IMR-90 (cell line): ENCODE results near the gene USO1. TPM values are rescaled to one million over a fixed set of nuclear protein-coding genes. Genes with fewer than 3 reads are reported as not detected.

Experiments
- ATAC-seq: fragments of 200-7000 bp; cut with Tn5 transposase; 2 replicates; pipeline ENCODE4 v1.9.1; 2020; ENCODE audit warnings: low read depth, mild to moderate bottlenecking, moderate library complexity
- BruUV-seq: library from RNA; stranded (reverse); fragments of 400-500 nt; replicated peaks from 2 replicates; lab custom pipeline; 2021; lab: Mats Ljungman, UMichigan
- CTCF ChIA-PET: fragments of 300-600 bp; formaldehyde crosslinking; extraction: SDS; loops from one replicate; lab custom pipeline; 2021; ENCODE audit warnings: antibody characterized with exemption; lab: Yijun Ruan, JAX
- POLR2A ChIA-PET: fragments of 300-600 bp; sonication (Branson Sonifier 250); formaldehyde crosslinking; loops from one replicate; lab custom pipeline; 2022; ENCODE audit warnings: antibody characterized with exemption; ENCODE audit not compliant: unreplicated experiment; lab: Charles Lee
- DNase-seq: peaks from one replicate; pipeline ENCODE4 v3.0.0; 2013
- H2AFZ ChIP-seq: replicated peaks from 2 replicates; pipeline ENCODE3; 2013; ENCODE audit warnings: low read length, mild to moderate bottlenecking; ENCODE audit not compliant: poor library complexity
- H2AK5ac ChIP-seq: 2 replicates; pipeline ENCODE4 v1.6.1; 2013; ENCODE audit warnings: low read depth, low read length, inconsistent platforms
- H2AK9ac ChIP-seq: replicated peaks from 2 replicates; pipeline ENCODE3; 2013; ENCODE audit warnings: mild to moderate bottlenecking, low read depth, low read length, moderate library complexity; ENCODE audit not compliant: poor library complexity
- H2BK120ac ChIP-seq: 2 replicates; pipeline ENCODE4 v1.6.1; 2013; ENCODE audit warnings: low read depth, low read length, inconsistent platforms
- H2BK15ac ChIP-seq: 3 replicates; pipeline ENCODE4 v1.6.1; 2013; ENCODE audit warnings: low read depth, low read length, inconsistent platforms
- H2BK20ac ChIP-seq: 2 replicates; pipeline ENCODE4 v1.6.1; 2013; ENCODE audit warnings: low read depth, mild to moderate bottlenecking, inconsistent platforms, low read length, moderate library complexity
- H2BK5ac ChIP-seq: 2 replicates; pipeline ENCODE4 v1.6.1; 2013; ENCODE audit warnings: mild to moderate bottlenecking, low read depth, low read length, inconsistent platforms; ENCODE audit not compliant: poor library complexity, severe bottlenecking
- H3K14ac ChIP-seq: replicated peaks from 2 replicates; pipeline ENCODE4 v1.6.1; 2013; ENCODE audit warnings: low read depth, low read length, inconsistent platforms
- H3K18ac ChIP-seq: 2 replicates; pipeline ENCODE4 v1.6.1; 2013; ENCODE audit warnings: low read depth, low read length, control low read depth
- H3K23ac ChIP-seq: 2 replicates; pipeline ENCODE4 v1.6.1; 2013; ENCODE audit warnings: low read depth, low read length, inconsistent platforms
- H3K27ac ChIP-seq: 2 replicates; pipeline ENCODE4 v1.5.1; 2013; ENCODE audit warnings: mild to moderate bottlenecking, control low read depth, low read length; ENCODE audit not compliant: insufficient read depth
- H3K27me3 ChIP-seq: 2 replicates; pipeline ENCODE4 v1.6.1; 2013; ENCODE audit warnings: low read length; ENCODE audit not compliant: control insufficient read depth, insufficient read depth
- H3K36me3 ChIP-seq: 2 replicates; pipeline ENCODE4 v1.6.1; 2013; ENCODE audit warnings: low read length, mixed read lengths; ENCODE audit not compliant: control insufficient read depth, insufficient read depth
- H3K4ac ChIP-seq: 2 replicates; pipeline ENCODE4 v1.6.1; 2013; ENCODE audit warnings: low read depth, low read length, inconsistent platforms
- H3K4me1 ChIP-seq: 2 replicates; pipeline ENCODE4 v1.6.1; 2013; ENCODE audit warnings: low read length, mixed read lengths; ENCODE audit not compliant: control insufficient read depth, insufficient read depth
- H3K4me2 ChIP-seq: 2 replicates; pipeline ENCODE4 v1.6.1; 2013; ENCODE audit warnings: low read depth, mild to moderate bottlenecking, control low read depth, low read length, moderate library complexity
- H3K4me3 ChIP-seq: 2 replicates; pipeline ENCODE4 v1.5.1; 2013; ENCODE audit warnings: low read depth, mild to moderate bottlenecking, control low read depth, low read length, moderate library complexity; ENCODE audit not compliant: insufficient read depth
- H3K56ac ChIP-seq: 2 replicates; pipeline ENCODE4 v1.6.1; 2013; ENCODE audit warnings: low read length, inconsistent platforms; ENCODE audit not compliant: insufficient read depth; ENCODE audit errors: extremely low read depth
- H3K79me1 ChIP-seq, 2 experiments: 2 replicates each; pipeline ENCODE4 v1.6.1; 2013; ENCODE audit warnings: low read length in 2 of 2, inconsistent platforms in 1 of 2, low read depth in 1 of 2
- H3K9ac ChIP-seq: 2 replicates; pipeline ENCODE4 v1.6.1; 2013; ENCODE audit warnings: low read depth, low read length, control low read depth
- H3K9me1 ChIP-seq: 2 replicates; pipeline ENCODE4 v1.6.1; 2013; ENCODE audit warnings: low read length, inconsistent platforms; ENCODE audit not compliant: insufficient read depth
- H3K9me3 ChIP-seq: 2 replicates; pipeline ENCODE4 v1.6.1; 2013; ENCODE audit warnings: low read length; ENCODE audit not compliant: control insufficient read depth, insufficient read depth
- H4K20me1 ChIP-seq: 2 replicates; pipeline ENCODE4 v1.6.1; 2013; ENCODE audit warnings: low read length, inconsistent platforms; ENCODE audit not compliant: insufficient read depth
- H4K5ac ChIP-seq: 2 replicates; pipeline ENCODE4 v1.6.1; 2013; ENCODE audit warnings: mild to moderate bottlenecking, low read depth, low read length, control low read depth
- H4K8ac ChIP-seq, 2 experiments: 2 replicates each; pipeline ENCODE4 v1.6.1; 2013; ENCODE audit warnings: low read depth in 2 of 2, low read length in 2 of 2, control low read depth in 1 of 2, inconsistent platforms in 1 of 2
- H4K91ac ChIP-seq: 2 replicates; pipeline ENCODE4 v1.6.1; 2013; ENCODE audit warnings: low read depth, low read length, inconsistent platforms; ENCODE audit not compliant: insufficient read depth
- CTCF ChIP-seq: conservative IDR thresholded peaks from 2 replicates; pipeline ENCODE4 v1.5.1; 2012; ENCODE audit warnings: mild to moderate bottlenecking, low read depth, low read length, improper control_type of control experiment
- NFE2L2 ChIP-seq: fragments of 150-350 bp; IDR thresholded peaks from 2 replicates; pipeline ENCODE4 v1.6.1; 2016; ENCODE audit warnings: low read depth, mild to moderate bottlenecking, low read length
- RFX5 ChIP-seq: IDR thresholded peaks from 2 replicates; pipeline ENCODE4 v1.8.0; 2012; ENCODE audit warnings: low read depth, mild to moderate bottlenecking, low read length, moderate library complexity
- USF2 ChIP-seq: fragments of 150-350 bp; IDR thresholded peaks from 2 replicates; pipeline ENCODE4 v1.6.1; 2017; ENCODE audit warnings: mild to moderate bottlenecking, antibody characterized with exemption, low read length, low read depth
- WGBS, 2 experiments: methylation state at CpG; one replicate each; pipeline versions ENCODE4 v1.1.5 to v1.1.7; 2013; ENCODE audit warnings: missing lambda C conversion rate in 2 of 2; ENCODE audit not compliant: insufficient read length in 1 of 2; ENCODE audit errors: extremely low coverage in 2 of 2; 5-methylcytosine and 5-hydroxymethylcytosine counted together
- dilution Hi-C: fragments of 300-500 bp; cut with HindIII; formaldehyde crosslinking; loops from one replicate; pipeline ENCODE4 v1.14.3; 2018; ENCODE audit warnings: low sequenced_read_pairs; ENCODE audit not compliant: unreplicated experiment
- in situ Hi-C: fragments of 300-500 bp; cut with MboI; formaldehyde crosslinking; loops from 3 replicates; pipeline ENCODE4 v1.14.3; 2019; ENCODE audit warnings: low sequenced_read_pairs, inconsistent platforms, mixed read lengths
- intact Hi-C: fragments of 100-400 bp; cut with micrococcal nuclease; formaldehyde crosslinking; loops from 2 replicates; pipeline ENCODE4 v1.10.0; 2022
- polyA plus RNA-seq, 3 experiments: library from polyadenylated mRNA; depleted of rRNA; stranded (reverse); fragments of >200 nt; gene quantifications; 2 replicates each; pipeline ENCODE4 v1.2.3, GENCODE V29; 2012; ENCODE audit warnings: low replicate concordance in 1 of 3
- total RNA-seq: library from RNA; depleted of rRNA; stranded (reverse); fragments of >200 nt; gene quantifications from 2 replicates; pipeline ENCODE4 v1.2.3, GENCODE V29; 2012

Gene USO1
- total and polyA plus RNA-seq, 2 of the 4 experiments (the other 2 are of a cell fraction): 63.7 to 121 TPM

- TF ChIP-seq NFE2L2: no peak
These were observed 19.0 kb upstream of the USO1 start (continued) for GRCh38 chr4:75705198-75705977.

- DNase-seq (no peak), ATAC-seq (no peak)
- TF ChIP-seq RFX5 (no peak), CTCF (0 out of 2 replicates have a peak, but pooled peaks have one; percentile 13), USF2 (no peak)
- Histone ChIP-seq H2AK5ac (no peak overlapping the region), H3K14ac (no peak overlapping the region), H3K9me1 (no peaks in the 10 kb centered on the region; the same call in 1 of the 2 replicates), H4K8ac (no peak overlapping the region), H3K36me3 (no peaks in the 10 kb centered on the region), H2BK15ac (no peak overlapping the region), H3K4me3 (no peak overlapping the region), H3K9me3 (no peaks in the 10 kb centered on the region), H3K27ac (no peak overlapping the region), H3K9ac (no peak overlapping the region), H4K20me1 (no peaks in the 10 kb centered on the region), H2AK9ac (no peak overlapping the region), H3K79me1 (peaks cover 3 to 14% of the 10 kb centered on the region in 2 experiments; a peak in 2 of 4 replicates), H2BK5ac (no peak overlapping the region), H2BK20ac (no peak overlapping the region), H4K5ac (no peak overlapping the region), H3K4ac (no peak overlapping the region), H4K91ac (no peak overlapping the region), H3K56ac (no peak overlapping the region), H3K27me3 (no peaks in the 10 kb centered on the region), H3K23ac (no peak overlapping the region), H3K18ac (no peak overlapping the region), H2AFZ (no peak overlapping the region), H3K4me2 (no peak overlapping the region), H2BK120ac (no peak overlapping the region), H3K4me1 (no peaks in the 10 kb centered on the region)
- dilution Hi-C loops: no loop called here
- POLR2A ChIA-PET: no interaction called here
- intact Hi-C loops: no loop called here
- CTCF ChIA-PET: interaction anchor here (0.5 kb wide), 1 partner anchor 41 kb away, joined by 3 read pairs; no protein-coding TSS in a partner anchor
- WGBS, 2 experiments: no CpG with 5 or more reads among the region's 3 CpGs
- BruUV-seq: no TSS peak
- in situ Hi-C loops: no loop called here
These were observed 16.1 kb upstream of the USO1 start for GRCh38 chr4:75708218-75708691.
